Measurements from ENCODE around the gene MRPL52. TPM values are rescaled to one million over a fixed set of nuclear protein-coding genes. Genes with fewer than 3 reads are reported as not detected.

The MRPL52 gene
- total RNA-seq, 1 donor from 2014 or later, result 137 TPM

DNA sequence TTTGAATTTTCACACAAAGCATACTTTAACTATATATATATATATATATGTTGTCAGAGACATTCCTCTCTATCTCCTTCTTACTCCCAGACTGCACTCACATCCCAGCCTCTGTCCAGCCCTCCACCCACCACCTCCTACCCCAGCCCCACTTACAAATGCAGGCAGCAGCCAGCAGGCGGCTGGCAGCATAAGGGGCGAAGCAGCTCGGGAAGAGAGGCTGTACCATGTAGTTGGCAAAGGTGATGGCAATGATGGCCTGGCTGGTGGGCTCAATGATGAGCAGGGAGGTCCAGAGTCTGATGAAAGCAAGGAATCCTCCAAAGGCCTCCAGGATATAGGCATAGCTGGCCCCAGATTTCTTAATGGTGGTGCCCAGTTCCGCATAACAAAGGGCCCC is 16.9 kb upstream of the MRPL52 start:
- H3K4me1 Mint-ChIP-seq, result peaks cover 7% of the 10 kb centered on the region
- H3K36me3 Mint-ChIP-seq (ENCODE audit: low read depth), result no peaks in the 10 kb centered on the region
- H3K27ac Mint-ChIP-seq (ENCODE audit: unreplicated experiment), result no peak overlapping the region
- H3K27me3 Mint-ChIP-seq (ENCODE audit: low read depth), result no peaks in the 10 kb centered on the region
- no peaks in the 10 kb centered on the region for H3K9me3 Mint-ChIP-seq
- no peak overlapping the region for H3K4me3 Mint-ChIP-seq
- TF ChIP-seq, protein P1, sequence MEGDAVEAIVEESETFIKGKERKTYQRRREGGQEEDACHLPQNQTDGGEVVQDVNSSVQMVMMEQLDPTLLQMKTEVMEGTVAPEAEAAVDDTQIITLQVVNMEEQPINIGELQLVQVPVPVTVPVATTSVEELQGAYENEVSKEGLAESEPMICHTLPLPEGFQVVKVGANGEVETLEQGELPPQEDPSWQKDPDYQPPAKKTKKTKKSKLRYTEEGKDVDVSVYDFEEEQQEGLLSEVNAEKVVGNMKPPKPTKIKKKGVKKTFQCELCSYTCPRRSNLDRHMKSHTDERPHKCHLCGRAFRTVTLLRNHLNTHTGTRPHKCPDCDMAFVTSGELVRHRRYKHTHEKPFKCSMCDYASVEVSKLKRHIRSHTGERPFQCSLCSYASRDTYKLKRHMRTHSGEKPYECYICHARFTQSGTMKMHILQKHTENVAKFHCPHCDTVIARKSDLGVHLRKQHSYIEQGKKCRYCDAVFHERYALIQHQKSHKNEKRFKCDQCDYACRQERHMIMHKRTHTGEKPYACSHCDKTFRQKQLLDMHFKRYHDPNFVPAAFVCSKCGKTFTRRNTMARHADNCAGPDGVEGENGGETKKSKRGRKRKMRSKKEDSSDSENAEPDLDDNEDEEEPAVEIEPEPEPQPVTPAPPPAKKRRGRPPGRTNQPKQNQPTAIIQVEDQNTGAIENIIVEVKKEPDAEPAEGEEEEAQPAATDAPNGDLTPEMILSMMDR (conservative IDR thresholded peaks at IDR 0.05), result no peak
- DNase-seq (ENCODE audit: low read depth, low spot score), result no peak

DNA sequence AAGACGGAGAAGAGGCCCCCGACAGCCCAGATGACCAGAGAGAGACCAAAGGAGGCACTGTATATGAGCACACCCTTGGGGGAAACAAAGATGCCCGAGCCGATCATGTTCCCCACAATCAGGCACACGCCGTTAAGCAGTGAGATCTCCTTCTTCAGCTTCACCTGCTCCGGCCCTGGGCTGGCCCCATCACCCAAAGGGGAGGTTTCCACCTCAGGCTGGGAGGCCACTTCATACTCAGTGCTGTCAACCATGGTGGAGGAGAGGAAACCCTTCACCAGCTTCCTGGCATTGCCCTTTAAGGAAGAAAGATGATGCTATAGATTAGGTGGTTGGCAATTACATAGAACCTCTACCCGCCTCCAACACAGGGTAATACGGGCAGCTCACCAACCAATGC is 16.5 kb upstream of the MRPL52 start:
- peaks cover 7% of the 10 kb centered on the region for H3K4me1 Mint-ChIP-seq
- H3K27me3 Mint-ChIP-seq (ENCODE audit: low read depth), result peaks cover 2% of the 10 kb centered on the region
- no peaks in the 10 kb centered on the region for H3K9me3 Mint-ChIP-seq
- H3K27ac Mint-ChIP-seq (ENCODE audit: unreplicated experiment), result no peak overlapping the region
- DNase-seq (ENCODE audit: low read depth, low spot score), result no peak
- TF ChIP-seq, protein P1 (conservative IDR thresholded peaks at IDR 0.05), result no peak
- H3K36me3 Mint-ChIP-seq (ENCODE audit: low read depth), result no peaks in the 10 kb centered on the region
- H3K4me3 Mint-ChIP-seq, result no peak overlapping the region

DNA sequence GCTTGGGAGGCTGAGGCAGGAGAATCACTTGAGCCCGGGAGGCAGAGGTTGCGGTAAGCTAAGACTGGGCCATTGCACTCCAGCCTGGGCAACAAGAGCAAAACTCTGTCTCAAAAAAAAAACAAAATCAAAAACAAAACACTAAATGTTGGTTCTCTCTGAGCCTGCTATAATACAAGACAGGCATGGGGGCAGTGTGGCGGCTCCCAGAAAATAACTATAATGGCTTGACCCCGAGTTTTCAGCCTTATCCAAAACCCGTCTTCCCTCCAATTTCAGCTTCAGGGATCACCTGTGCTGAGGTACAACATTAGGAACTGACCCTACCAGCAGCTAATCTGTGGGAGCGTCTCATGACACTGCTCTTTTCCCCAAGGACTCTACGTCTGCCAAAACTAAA is 15.3 kb upstream of the MRPL52 start:
- no peak overlapping the region for H3K27ac Mint-ChIP-seq (ENCODE audit: unreplicated experiment)
- no peak for DNase-seq (ENCODE audit: low read depth, low spot score)
- H3K4me1 Mint-ChIP-seq, result peaks cover 12% of the 10 kb centered on the region
- H3K4me3 Mint-ChIP-seq, result no peak overlapping the region
- TF ChIP-seq, protein P1 (conservative IDR thresholded peaks at IDR 0.05), result no peak
- H3K36me3 Mint-ChIP-seq (ENCODE audit: low read depth), result no peaks in the 10 kb centered on the region
- H3K27me3 Mint-ChIP-seq (ENCODE audit: low read depth), result peaks cover 6% of the 10 kb centered on the region
- no peaks in the 10 kb centered on the region for H3K9me3 Mint-ChIP-seq

DNA sequence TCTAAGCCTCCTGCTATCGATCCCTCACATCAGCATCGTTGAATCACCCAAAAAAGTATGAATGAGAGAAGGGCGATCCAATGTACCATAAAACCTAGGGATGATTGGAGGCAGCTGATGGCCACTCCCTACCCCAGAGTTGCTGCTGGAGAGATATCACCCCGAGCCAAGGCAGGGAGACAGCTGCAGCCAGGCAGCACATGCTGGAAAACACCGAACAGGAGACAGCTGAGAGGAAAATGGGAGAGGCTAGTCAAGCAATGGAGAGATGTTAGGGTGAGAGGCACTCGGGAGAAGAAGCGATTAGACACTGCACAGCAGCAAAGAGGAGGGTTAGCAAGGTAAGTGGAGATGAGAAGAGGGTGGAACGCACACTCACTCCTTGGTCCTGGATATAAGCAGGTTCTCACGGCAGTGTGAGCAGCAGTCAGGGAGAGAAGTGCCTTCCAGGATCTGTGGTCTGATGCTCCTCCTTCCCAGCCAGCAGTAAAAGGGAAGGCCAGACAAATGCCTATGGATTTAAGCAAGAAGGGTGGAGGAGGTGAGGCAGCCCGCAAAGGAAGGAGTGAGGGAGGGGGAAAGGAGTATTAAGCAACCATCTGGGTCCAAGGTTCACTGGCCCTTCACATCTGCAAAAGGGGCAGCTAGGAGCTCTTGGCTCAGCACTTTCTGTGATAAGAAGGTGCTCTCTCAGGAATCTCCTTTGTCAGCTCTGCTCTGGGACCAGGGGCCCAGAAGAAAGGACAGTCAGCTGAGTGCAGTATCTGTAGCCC is 14.6 kb upstream of the MRPL52 start, which contains the start of gene SLC7A7:
TSS of gene SLC7A7 (minus strand) at position 495 of the 773 bp plus-strand sequence. CDS start 2,037 bp downstream, outside the sequence.
- Mint-ChIP-seq H3K4me3 (no peak within 1 kb of the TSS), H3K36me3 (ENCODE audit: low read depth) (no peaks in the 10 kb centered on the region), H3K27ac (ENCODE audit: unreplicated experiment) (peak within 1 kb of the TSS; percentile 69), H3K9me3 (no peaks in the 10 kb centered on the region), H3K27me3 (ENCODE audit: low read depth) (peaks cover 10% of the 10 kb centered on the region), H3K4me1 (peaks cover 13% of the 10 kb centered on the region)
- TF ChIP-seq, protein P1 (conservative IDR thresholded peaks at IDR 0.05), result no peak
- DNase-seq (ENCODE audit: low read depth, low spot score), result no peak

DNA sequence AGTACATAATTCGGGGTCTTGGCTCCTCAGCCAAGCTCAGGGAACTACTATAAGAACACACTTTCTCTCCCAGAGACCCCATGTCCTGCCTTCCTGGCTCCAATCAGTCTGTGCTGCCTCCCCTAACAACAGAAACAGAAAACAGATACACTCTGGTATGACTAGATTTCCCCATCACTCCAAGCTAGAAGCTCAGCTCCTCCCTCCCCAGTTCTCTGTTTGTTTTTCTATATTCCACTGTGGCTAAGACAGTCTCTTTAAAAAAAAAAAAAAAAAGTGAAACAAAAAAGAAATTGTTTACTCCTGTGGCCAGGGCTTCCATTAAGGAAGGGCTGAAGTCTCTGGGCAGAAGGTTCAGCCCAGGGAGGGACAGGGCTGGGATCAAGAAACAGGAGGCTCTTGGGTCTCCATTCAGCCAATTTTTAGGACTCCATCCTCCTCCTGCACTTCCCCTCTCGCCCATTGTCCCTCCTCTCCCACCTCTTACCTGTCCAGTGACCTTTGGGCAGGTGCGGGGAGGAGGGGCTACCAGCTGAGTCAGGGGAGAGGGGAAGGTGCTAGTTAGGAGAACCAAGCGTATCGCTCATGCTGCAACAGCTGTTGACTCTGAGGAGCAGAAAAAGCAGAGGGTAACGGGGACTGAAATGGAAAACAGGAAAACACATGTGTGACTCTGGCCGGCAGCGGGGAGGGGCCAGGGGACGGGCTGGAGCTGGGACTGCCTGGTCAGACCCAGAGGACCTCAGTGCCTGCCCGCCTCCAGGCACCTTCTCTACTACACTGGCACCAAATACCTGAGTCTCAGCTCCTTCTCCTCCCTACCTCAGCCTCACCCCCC is 10.3 kb upstream of the MRPL52 start:
- H3K4me1 Mint-ChIP-seq, result peaks cover 30% of the 10 kb centered on the region
- H3K9me3 Mint-ChIP-seq, result no peaks in the 10 kb centered on the region
- H3K27ac Mint-ChIP-seq (ENCODE audit: unreplicated experiment), result no peak overlapping the region
- TF ChIP-seq, protein P1 (conservative IDR thresholded peaks at IDR 0.05), result no peak
- DNase-seq (ENCODE audit: low read depth, low spot score), result no peak
- peaks cover 35% of the 10 kb centered on the region for H3K27me3 Mint-ChIP-seq (ENCODE audit: low read depth)
- H3K36me3 Mint-ChIP-seq (ENCODE audit: low read depth), result no peaks in the 10 kb centered on the region
- no peak overlapping the region for H3K4me3 Mint-ChIP-seq

All from neural crest cell (in vitro differentiated cells).